AG10803 (cell line): ENCODE measurements around the gene TRABD2A.

Experiments
- DNase-seq: peaks from one replicate; pipeline ENCODE4 v3.0.0; 2010; ENCODE audit warnings: low read depth
- H3K4me3 ChIP-seq: 2 replicates; pipeline ENCODE4 v1.5.1; 2011; ENCODE audit warnings: mild to moderate bottlenecking, low read length, control low read depth
- TF ChIP-seq, protein P1 (sequence below): conservative IDR thresholded peaks from 2 replicates; pipeline ENCODE4 v1.5.1; 2011; ENCODE audit warnings: mild to moderate bottlenecking, low read length, control low read depth, inconsistent platforms

The TRABD2A gene

GRCh38 chr2:84882775-84883550 lies 2.1 kb upstream of the TRABD2A start:
- H3K4me3 ChIP-seq: no peak overlapping the region
- TF ChIP-seq, protein P1, sequence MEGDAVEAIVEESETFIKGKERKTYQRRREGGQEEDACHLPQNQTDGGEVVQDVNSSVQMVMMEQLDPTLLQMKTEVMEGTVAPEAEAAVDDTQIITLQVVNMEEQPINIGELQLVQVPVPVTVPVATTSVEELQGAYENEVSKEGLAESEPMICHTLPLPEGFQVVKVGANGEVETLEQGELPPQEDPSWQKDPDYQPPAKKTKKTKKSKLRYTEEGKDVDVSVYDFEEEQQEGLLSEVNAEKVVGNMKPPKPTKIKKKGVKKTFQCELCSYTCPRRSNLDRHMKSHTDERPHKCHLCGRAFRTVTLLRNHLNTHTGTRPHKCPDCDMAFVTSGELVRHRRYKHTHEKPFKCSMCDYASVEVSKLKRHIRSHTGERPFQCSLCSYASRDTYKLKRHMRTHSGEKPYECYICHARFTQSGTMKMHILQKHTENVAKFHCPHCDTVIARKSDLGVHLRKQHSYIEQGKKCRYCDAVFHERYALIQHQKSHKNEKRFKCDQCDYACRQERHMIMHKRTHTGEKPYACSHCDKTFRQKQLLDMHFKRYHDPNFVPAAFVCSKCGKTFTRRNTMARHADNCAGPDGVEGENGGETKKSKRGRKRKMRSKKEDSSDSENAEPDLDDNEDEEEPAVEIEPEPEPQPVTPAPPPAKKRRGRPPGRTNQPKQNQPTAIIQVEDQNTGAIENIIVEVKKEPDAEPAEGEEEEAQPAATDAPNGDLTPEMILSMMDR: no peak
- no peak for DNase-seq

- H3K4me3 ChIP-seq: no peak overlapping the region
- TF ChIP-seq, protein P1: no peak
- DNase-seq: no peak
Measured at GRCh38 chr2:84882414-84882738, 1.5 kb upstream of the TRABD2A start.

GRCh38 chr2:84881581-84882413 lies 913 bp upstream of the TRABD2A start:
- DNase-seq: peak; percentile 80
- peak overlapping the region; percentile 66 for H3K4me3 ChIP-seq
- TF ChIP-seq, protein P1: peak; percentile 82

- TF ChIP-seq, protein P1: no peak
- peak overlapping the region; percentile 66 for H3K4me3 ChIP-seq
- DNase-seq: no peak
Measured at GRCh38 chr2:84880395-84880644, 564 bp downstream of the TRABD2A start.

GRCh38 chr2:84879584-84880394 lies 1.1 kb downstream of the TRABD2A start:
- no peak for DNase-seq
- TF ChIP-seq, protein P1: no peak
- peak overlapping the region; percentile 66 for H3K4me3 ChIP-seq

DNA sequence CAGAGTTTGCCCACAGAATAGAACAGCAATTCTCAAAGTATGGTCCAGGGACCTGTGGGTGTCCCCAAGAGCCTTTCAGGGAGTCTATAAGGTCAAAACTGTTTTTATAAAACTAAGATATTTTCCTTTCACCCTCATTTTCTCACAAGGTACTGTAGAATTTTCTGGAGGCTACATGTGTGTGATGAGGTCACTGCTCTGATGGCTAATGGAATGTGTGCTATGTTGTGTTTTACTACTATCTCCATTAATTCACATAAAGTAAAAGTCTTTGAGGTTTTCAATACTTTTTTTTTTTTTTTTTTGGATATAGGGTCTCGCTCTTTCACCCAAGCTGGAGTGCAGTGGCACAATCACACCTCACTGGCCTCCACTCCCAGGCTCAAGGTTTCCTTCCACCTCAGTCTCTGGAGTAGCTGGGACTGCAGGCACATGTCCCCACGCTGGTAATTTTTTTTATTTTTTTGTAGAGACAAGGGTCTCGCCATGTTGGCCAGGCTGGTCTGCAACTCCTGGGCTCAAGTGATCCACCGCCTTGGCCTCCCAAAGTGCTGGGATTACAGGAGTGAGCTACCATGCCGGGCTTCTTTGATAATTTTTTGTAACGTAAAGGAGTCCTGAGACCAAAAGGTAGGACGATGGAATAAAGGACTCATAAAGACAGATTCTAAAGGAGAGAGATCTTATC lies 1.8 kb downstream of the TRABD2A start:
- TF ChIP-seq, protein P1: no peak
- DNase-seq: peak; percentile 55
- H3K4me3 ChIP-seq: no peak overlapping the region
